Psoas muscle (tissue), 8 donors: ENCODE results near the gene PATZ1. TPM values are rescaled to one million over a fixed set of nuclear protein-coding genes. Genes with fewer than 3 reads are reported as not detected.
"Not testable (repeated sequence)": the region's sequence is repeated elsewhere in the genome, so short reads cannot be mapped to it uniquely, and the experiment has no call there.

Experiments used
- ATAC-seq, 4 donors: fragments of 200-7000 bp; cut with Tn5 transposase; one replicate each; pipeline ENCODE4 v1.9.1; 2020; ENCODE audit warnings: moderate library complexity in 3 of 4, mild to moderate bottlenecking in 2 of 4
- DNase-seq, 2 donors: peaks; one replicate each; pipeline ENCODE4 v3.0.0-alpha.2; 2020
- H3K27ac ChIP-seq: fragments of 200-600 bp; one replicate; pipeline ENCODE4 v1.8.0; 2022
- H3K27me3 ChIP-seq, 3 donors: fragments of 200-600 bp in 1 of 3; one replicate each; pipeline versions ENCODE4 v1.6.1 to v1.8.0; 2013 to 2022; ENCODE audit warnings: low read length in 2 of 3, mild to moderate bottlenecking in 2 of 3, moderate library complexity in 1 of 3; ENCODE audit not compliant: insufficient read depth in 3 of 3
- H3K36me3 ChIP-seq, 2 donors: fragments of 200-600 bp in 1 of 2; one replicate each; pipeline versions ENCODE4 v1.6.1 to v1.8.0; 2013 to 2022; ENCODE audit warnings: low read depth in 1 of 2, mild to moderate bottlenecking in 1 of 2, moderate library complexity in 1 of 2; ENCODE audit not compliant: insufficient read depth in 1 of 2
- H3K4me1 ChIP-seq: fragments of 200-600 bp; one replicate; pipeline ENCODE4 v1.8.0; 2022
- H3K4me3 ChIP-seq: fragments of 200-600 bp; one replicate; pipeline ENCODE4 v1.8.0; 2022; ENCODE audit warnings: mild to moderate bottlenecking
- H3K9me3 ChIP-seq: fragments of 200-600 bp; one replicate; pipeline ENCODE4 v1.8.0; 2022
- WGBS, 3 donors: extraction: QIAGEN DNeasy Blood & Tissue Kit; methylation state at CpG; one replicate each; pipeline versions ENCODE4 v1.1.6 to v1.1.7; 2013; 5-methylcytosine and 5-hydroxymethylcytosine counted together
- intact Hi-C, 2 donors: fragments of 100-400 bp; cut with DNase I; formaldehyde crosslinking; loops; one replicate each; pipeline versions ENCODE4 v1.11.0 to v1.14.2; 2022
- polyA plus RNA-seq, 3 donors: library from polyadenylated mRNA; stranded (reverse); fragments of 200-250 nt; gene quantifications; one replicate each; pipeline ENCODE4 v1.2.3, GENCODE V29; 2013
- total RNA-seq, 4 donors: library from RNA; stranded (reverse); fragmentation: NEBNext Ultra II Directional in 2 of 4; extraction: Animal tissue kit (Norgen Biotek cat#: 25700) in 2 of 4; gene quantifications; one replicate each; pipeline versions ENCODE4 v1.2.1 to v1.2.4, GENCODE V29; 2021 to 2023
- TF ChIP-seq, protein P1 (sequence below): fragments of 200-600 bp; IDR thresholded peaks from one replicate; pipeline ENCODE4 v1.8.0; 2022; ENCODE audit warnings: antibody characterized with exemption
- donor health status: healthy with polysubstance abuse.
- donor health status: DM: no; HTN: no; CAD: no; lungs with moderate emphysema.
- donor health status: Bipolar disorder and iron deficiency.
- donor health status: healthy.
- donor health status: DM: yes; HTN: yes; CAD: no.
- donor health status: DM: no; HTN: no; CAD: no.
- donor health status: DM: no; HTN: no; CAD: no.
- donor health status: DM: yes; HTN: yes; CAD: no.

PATZ1 gene
- total and polyA plus RNA-seq, 7 donors, result 5.2 to 14.2 (median 9.2) TPM

DNA sequence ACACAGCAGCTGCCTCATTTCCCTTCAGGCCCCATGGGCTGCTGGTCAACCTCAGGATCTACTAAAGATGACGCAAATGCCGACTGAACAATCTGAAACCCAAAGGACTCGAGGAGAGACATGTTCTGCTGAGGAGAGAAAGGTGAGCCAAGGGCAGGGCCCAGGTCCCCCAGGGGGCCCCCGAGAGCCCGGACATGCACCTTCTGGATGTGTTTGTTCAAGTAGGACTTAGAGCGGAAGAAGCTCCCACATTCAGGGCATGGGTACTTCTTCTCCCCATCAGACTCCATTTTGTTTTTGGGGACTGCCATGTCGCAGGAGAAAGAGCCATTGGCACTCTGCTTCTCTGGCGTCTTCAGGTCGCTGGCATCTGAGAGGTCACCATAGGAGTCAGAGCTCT lies 19.3 kb downstream of the PATZ1 start:
- Histone ChIP-seq H3K36me3 (peaks cover 0 to 76% of the 10 kb centered on the region in 2 donors), H3K4me3 (no peak overlapping the region), H3K27ac (no peak overlapping the region), H3K9me3 (no peaks in the 10 kb centered on the region), H3K4me1 (peaks cover 25% of the 10 kb centered on the region), H3K27me3 (no peaks in the 10 kb centered on the region)
- intact Hi-C loops, result no loop called here
- WGBS, 3 donors, result 88 to 97% (median 91%) methylated on average over 9 of the region's 9 CpGs
- TF ChIP-seq, protein P1, sequence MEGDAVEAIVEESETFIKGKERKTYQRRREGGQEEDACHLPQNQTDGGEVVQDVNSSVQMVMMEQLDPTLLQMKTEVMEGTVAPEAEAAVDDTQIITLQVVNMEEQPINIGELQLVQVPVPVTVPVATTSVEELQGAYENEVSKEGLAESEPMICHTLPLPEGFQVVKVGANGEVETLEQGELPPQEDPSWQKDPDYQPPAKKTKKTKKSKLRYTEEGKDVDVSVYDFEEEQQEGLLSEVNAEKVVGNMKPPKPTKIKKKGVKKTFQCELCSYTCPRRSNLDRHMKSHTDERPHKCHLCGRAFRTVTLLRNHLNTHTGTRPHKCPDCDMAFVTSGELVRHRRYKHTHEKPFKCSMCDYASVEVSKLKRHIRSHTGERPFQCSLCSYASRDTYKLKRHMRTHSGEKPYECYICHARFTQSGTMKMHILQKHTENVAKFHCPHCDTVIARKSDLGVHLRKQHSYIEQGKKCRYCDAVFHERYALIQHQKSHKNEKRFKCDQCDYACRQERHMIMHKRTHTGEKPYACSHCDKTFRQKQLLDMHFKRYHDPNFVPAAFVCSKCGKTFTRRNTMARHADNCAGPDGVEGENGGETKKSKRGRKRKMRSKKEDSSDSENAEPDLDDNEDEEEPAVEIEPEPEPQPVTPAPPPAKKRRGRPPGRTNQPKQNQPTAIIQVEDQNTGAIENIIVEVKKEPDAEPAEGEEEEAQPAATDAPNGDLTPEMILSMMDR, result no peak
- ATAC-seq, result no peak
- DNase-seq, result no peak

- ATAC-seq, result no peak
- Histone ChIP-seq H3K36me3 (peaks cover 0 to 49% of the 10 kb centered on the region in 2 donors), H3K27ac (no peak overlapping the region), H3K4me1 (peaks cover 5% of the 10 kb centered on the region), H3K27me3 (no peaks in the 10 kb centered on the region), H3K9me3 (no peaks in the 10 kb centered on the region), H3K4me3 (no peak overlapping the region)
- TF ChIP-seq, protein P1, result no peak
- WGBS, 3 donors, result 89 to 90% (median 89%) methylated on average over 7 to 8 of the region's 8 CpGs
- no peak for DNase-seq
- intact Hi-C loops, result no loop called here
Measured at GRCh38 chr22:31323578-31324550, 22.3 kb downstream of the PATZ1 start.

- H3K9me3 ChIP-seq, result no peaks in the 10 kb centered on the region
- no peak overlapping the region for H3K27ac ChIP-seq
- peaks cover 0 to 25% of the 10 kb centered on the region in 2 donors for H3K36me3 ChIP-seq
- ATAC-seq (no peak), DNase-seq (no peak)
- TF ChIP-seq, protein P1, result no peak
- 59 to 71% (median 62%) methylated on average over 4 of the region's 4 CpGs for WGBS, 3 donors
- intact Hi-C loops, result no loop called here
- no peaks in the 10 kb centered on the region for H3K4me1 ChIP-seq
- no peak overlapping the region for H3K4me3 ChIP-seq
- no peaks in the 10 kb centered on the region for H3K27me3 ChIP-seq
Measured at GRCh38 chr22:31321421-31321820, 24.7 kb downstream of the PATZ1 start.

DNA sequence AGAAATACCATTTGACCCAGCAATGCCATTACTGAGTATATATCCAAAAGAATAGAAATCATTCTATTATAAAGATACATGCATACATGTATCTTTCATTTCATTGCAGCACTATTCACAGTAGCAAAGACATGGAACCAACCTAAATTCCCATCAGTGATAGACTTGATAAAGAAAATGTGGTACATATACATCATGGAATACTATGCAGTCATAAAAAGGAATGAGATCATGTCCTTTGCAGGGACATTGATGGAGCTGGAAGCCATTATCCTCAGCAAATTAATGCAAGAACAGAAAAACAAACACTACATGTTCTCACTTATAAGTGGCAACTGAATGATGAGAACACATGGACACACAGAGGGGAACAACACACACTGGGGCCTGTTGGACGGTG lies 31.9 kb downstream of the PATZ1 start:
- H3K27ac ChIP-seq, H3K36me3 ChIP-seq, intact Hi-C loops, ATAC-seq, H3K27me3 ChIP-seq, H3K9me3 ChIP-seq, H3K4me3 ChIP-seq, DNase-seq, H3K4me1 ChIP-seq: not testable (repeated sequence)
- 89 to 100% (median 100%) methylated on average over 1 of the region's 1 CpG for WGBS, 3 donors

DNA sequence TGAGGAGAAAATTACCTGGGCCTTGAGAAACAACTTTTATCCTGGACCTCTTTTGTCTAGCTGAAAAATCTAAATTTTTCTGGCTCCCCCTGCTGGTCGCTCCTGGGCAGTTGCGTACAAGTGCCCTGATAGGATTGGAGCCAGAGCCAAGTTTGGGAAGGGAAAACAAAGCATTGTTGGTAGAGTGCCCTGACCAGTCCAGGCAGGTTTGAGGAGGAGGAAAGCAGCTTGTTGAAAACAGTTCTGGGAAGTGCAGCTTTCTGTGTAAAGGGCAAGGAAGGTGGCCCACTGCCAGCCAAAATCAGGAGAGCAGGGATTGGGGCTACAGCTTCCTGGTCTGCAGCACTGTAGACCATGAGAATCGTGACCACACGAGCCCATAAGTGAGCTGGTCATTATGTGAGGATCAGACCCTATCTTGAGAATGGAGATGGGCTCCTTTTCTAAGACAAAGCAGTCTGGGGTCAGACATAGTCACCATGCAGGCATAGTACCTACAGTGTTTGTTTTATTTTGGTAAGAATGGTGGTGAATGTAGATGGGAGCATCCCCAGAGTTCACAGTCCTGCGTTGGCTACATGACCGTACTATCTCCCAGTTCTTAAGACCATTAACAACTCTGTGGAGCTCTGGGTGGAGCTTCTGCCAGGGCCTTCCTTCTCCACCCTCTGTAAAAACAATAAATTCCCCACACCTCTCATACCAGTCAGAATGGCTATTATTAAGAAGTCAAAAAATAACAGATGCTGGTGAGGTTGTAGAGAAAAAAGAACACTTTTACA lies 32.6 kb downstream of the PATZ1 start:
- ATAC-seq, result peak; percentile 74 to 89 (median 80)
- WGBS, 3 donors, result 34 to 44% (median 37%) methylated on average over 6 of the region's 6 CpGs
- intact Hi-C loops, result no loop called here
- no peaks in the 10 kb centered on the region for H3K27me3 ChIP-seq
- H3K9me3 ChIP-seq, result peaks cover 5% of the 10 kb centered on the region
- DNase-seq, result peak; percentile 61 to 69
- peak overlapping the region; percentile 53 for H3K27ac ChIP-seq
- no peak overlapping the region for H3K4me3 ChIP-seq
- TF ChIP-seq, protein P1, result peak; percentile 81
- H3K36me3 ChIP-seq, result no peaks in the 10 kb centered on the region
- H3K4me1 ChIP-seq, result no peaks in the 10 kb centered on the region
